ENCODE data around the gene DLGAP1. TPM values are rescaled to one million over a fixed set of nuclear protein-coding genes. Genes with fewer than 3 reads are reported as not detected.

The DLGAP1 gene
- total and polyA plus RNA-seq, 2 experiments from 2014 or later, result 17.0 to 48.5 TPM

- peaks cover 17% of the 10 kb centered on the region for H3F3A ChIP-seq (replicated peaks; ENCODE audit: low read depth)
- no peaks in the 10 kb centered on the region for H4K20me1 ChIP-seq (replicated peaks; ENCODE audit: insufficient read depth)
- no peaks in the 10 kb centered on the region; the same call in 2 of the 3 replicates for H3K9me3 Mint-ChIP-seq
- H3K27me3 ChIP-seq (ENCODE audit: insufficient read depth), result no peaks in the 10 kb centered on the region
- no peak overlapping the region for H3K27ac ChIP-seq (ENCODE audit: low read depth)
- no peak overlapping the region for H2AFZ ChIP-seq
- TF ChIP-seq CREB1 (CRISPR knock-in tag; IDR thresholded peaks at IDR 0.05; ENCODE audit: low read depth), result no peak
- peak; percentile 34 to 55 for TF ChIP-seq CTCF (conservative IDR thresholded peaks at IDR 0.05; ENCODE audit: low read depth in 2 of 2)
- no peak for TF ChIP-seq ZNF462 (CRISPR knock-in tag; IDR thresholded peaks at IDR 0.05)
- H3K4me1 ChIP-seq (ENCODE audit: insufficient read depth), result peaks cover 24% of the 10 kb centered on the region
- no peak overlapping the region for H3K4me3 ChIP-seq
- H3K36me3 ChIP-seq (ENCODE audit: insufficient read depth), result no peaks in the 10 kb centered on the region
- peaks cover 3% of the 10 kb centered on the region for H3K27me3 Mint-ChIP-seq (ENCODE audit: insufficient read depth, low read depth, poor library complexity)
- H3K4me1 Mint-ChIP-seq, result peaks cover 31% of the 10 kb centered on the region
- no peak overlapping the region for H3K27ac Mint-ChIP-seq
- H3K9me2 ChIP-seq (ENCODE audit: insufficient read depth), result no peaks in the 10 kb centered on the region
- peak; percentile 66 for DNase-seq (ENCODE audit: low spot score)
- H3K4me2 ChIP-seq, result no peak overlapping the region
- ATAC-seq, result peak; percentile 25; the same call in 2 of the 3 replicates
- 0 out of 3 replicates have a peak, but pooled peaks cover 2% of the 10 kb centered on the region for H3K36me3 Mint-ChIP-seq (ENCODE audit: low read depth)
- no peaks in the 10 kb centered on the region for H3K79me2 ChIP-seq (replicated peaks; ENCODE audit: insufficient read depth)
- H3K4me3 Mint-ChIP-seq, result no peak overlapping the region
Measured at GRCh38 chr18:3468066-3468705, 986.9 kb downstream of the DLGAP1 start.

All from GM23338 (cell line).